GM23338 (cell line): ENCODE data around the gene PIK3R3.

ENCODE experiments used
- CREB1 ChIP-seq: fragments of 250-450 bp; sonication (Bioruptor Pico); IDR thresholded peaks from 2 replicates; pipeline ENCODE4 v1.5.0; 2020; ENCODE audit warnings: low read depth, mild to moderate bottlenecking, moderate library complexity
- POLR2AphosphoS5 ChIP-seq: IDR thresholded peaks from 2 replicates; pipeline ENCODE4 v1.6.1; 2016; ENCODE audit warnings: antibody characterized with exemption, low read depth

DNA sequence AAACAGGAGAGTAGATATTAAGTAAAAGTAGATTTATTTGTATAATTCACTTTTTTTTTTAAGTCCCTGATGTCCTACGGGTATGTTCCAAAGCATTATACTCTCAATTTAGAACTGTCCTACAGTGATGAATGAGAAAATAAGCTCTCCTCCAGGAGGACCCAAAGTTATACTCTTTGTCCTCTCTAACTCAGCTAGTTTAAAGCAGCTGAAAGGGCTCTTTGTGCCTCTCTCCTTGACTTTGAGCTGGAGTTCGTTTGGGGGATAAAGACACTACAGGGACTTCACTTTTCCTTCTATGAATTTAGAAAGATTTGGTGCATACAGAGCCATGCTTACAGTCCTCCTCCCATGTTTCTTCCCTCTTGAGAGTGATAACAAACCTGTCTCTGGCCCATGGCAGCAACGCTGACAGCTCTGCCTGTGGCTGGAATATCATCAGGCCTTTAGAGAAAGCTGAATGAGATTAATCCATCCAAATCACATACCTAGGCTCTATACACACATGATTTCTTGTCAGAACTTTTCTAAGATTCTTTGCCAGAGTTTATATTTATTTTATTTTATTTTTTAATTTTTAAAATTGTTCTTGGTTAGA lies 134.3 kb downstream of the PIK3R3 start:
- no peak for TF ChIP-seq POLR2AphosphoS5
- TF ChIP-seq CREB1 (CRISPR knock-in tag) = no peak
